ENCODE measurements around the gene SENP1.

Gene SENP1

GRCh38 chr12:48004053-48004941 lies 101.6 kb downstream of the SENP1 start, which contains the start of gene COL2A1:
Gene COL2A1, minus strand, starts transcription at chr12:48004476. Its CDS starts 155 bp downstream, at chr12:48004321.
- peak within 1 kb of the TSS; percentile 25 to 28 for H3K4me3 ChIP-seq (ENCODE audit: low read length in 2 of 2)

GRCh38 chr12:48003226-48004052 lies 102.4 kb downstream of the SENP1 start:
- peaks cover 44 to 53% of the 10 kb centered on the region in 2 donors for H3K27me3 ChIP-seq (ENCODE audit: control insufficient read depth in 2 of 2, insufficient read depth in 2 of 2, low read length in 2 of 2)
- H3K9me3 ChIP-seq (ENCODE audit: control insufficient read depth in 2 of 2, low read length in 2 of 2), result no peaks in the 10 kb centered on the region

More at GRCh38 chr12:48004053-48004941, 101.6 kb downstream of the SENP1 start, which contains the start of gene COL2A1:
- H3K27me3 ChIP-seq (ENCODE audit: control insufficient read depth in 2 of 2, insufficient read depth in 2 of 2, low read length in 2 of 2), result peaks cover 44 to 56% of the 10 kb centered on the region in 2 donors
- H3K27ac ChIP-seq (ENCODE audit: low read depth in 2 of 2, low read length in 2 of 2), result no peak within 1 kb of the TSS
- no peaks in the 10 kb centered on the region for H3K9me3 ChIP-seq (ENCODE audit: control insufficient read depth in 2 of 2, low read length in 2 of 2)
- peaks cover 33 to 37% of the 10 kb centered on the region in 2 donors for H3K4me1 ChIP-seq (ENCODE audit: control insufficient read depth in 2 of 2, insufficient read depth in 2 of 2, low read length in 2 of 2)
- H3K9ac ChIP-seq (ENCODE audit: low read depth in 1 of 2, low read length in 2 of 2), result no peak within 1 kb of the TSS
- H3K36me3 ChIP-seq (ENCODE audit: control insufficient read depth in 2 of 2, insufficient read depth in 2 of 2, low read length in 2 of 2), result no peaks in the 10 kb centered on the region

DNA sequence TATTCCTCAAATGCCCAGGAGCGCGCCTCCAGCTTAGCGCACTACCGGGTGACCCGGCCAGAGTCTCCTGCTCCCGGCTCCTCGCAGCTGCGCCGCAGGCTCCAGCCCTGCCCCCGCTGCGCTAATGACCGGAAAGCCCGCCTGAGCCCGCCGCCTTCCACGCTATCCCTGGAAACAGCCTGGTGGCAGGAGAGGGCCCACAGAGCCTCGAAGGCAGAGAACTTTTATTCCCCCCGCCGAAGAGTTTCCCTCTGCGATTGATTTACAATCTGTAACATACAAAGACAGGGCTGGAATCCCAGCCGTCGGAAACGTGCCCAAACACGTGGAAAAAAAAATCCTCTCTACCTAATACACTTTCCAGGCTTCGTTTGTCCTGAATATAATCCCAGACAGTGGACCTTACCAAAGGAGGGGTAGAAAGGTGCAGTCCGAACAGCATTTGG lies 103.1 kb downstream of the SENP1 start:
- no peaks in the 10 kb centered on the region for H3K36me3 ChIP-seq (ENCODE audit: control insufficient read depth in 2 of 2, insufficient read depth in 2 of 2, low read length in 2 of 2)
- H3K4me1 ChIP-seq (ENCODE audit: control insufficient read depth in 2 of 2, insufficient read depth in 2 of 2, low read length in 2 of 2), result peaks cover 33 to 37% of the 10 kb centered on the region in 2 donors
- H3K9me3 ChIP-seq (ENCODE audit: control insufficient read depth in 2 of 2, low read length in 2 of 2), result no peaks in the 10 kb centered on the region
- peaks cover 44 to 50% of the 10 kb centered on the region in 2 donors for H3K27me3 ChIP-seq (ENCODE audit: control insufficient read depth in 2 of 2, insufficient read depth in 2 of 2, low read length in 2 of 2)
- no peak overlapping the region for H3K27ac ChIP-seq (ENCODE audit: low read depth in 2 of 2, low read length in 2 of 2)
- peak overlapping the region; percentile 11 to 69 for H3K4me3 ChIP-seq (ENCODE audit: low read length in 2 of 2)
- no peak overlapping the region for H3K9ac ChIP-seq (ENCODE audit: low read depth in 1 of 2, low read length in 2 of 2)

More at GRCh38 chr12:48003226-48004052, 102.4 kb downstream of the SENP1 start:
- Histone ChIP-seq H3K4me3 (ENCODE audit: low read length in 2 of 2) (peak overlapping the region; percentile 25 to 38), H3K36me3 (ENCODE audit: control insufficient read depth in 2 of 2, insufficient read depth in 2 of 2, low read length in 2 of 2) (no peaks in the 10 kb centered on the region), H3K9ac (ENCODE audit: low read depth in 1 of 2, low read length in 2 of 2) (no peak overlapping the region), H3K27ac (ENCODE audit: low read depth in 2 of 2, low read length in 2 of 2) (no peak overlapping the region), H3K4me1 (ENCODE audit: control insufficient read depth in 2 of 2, insufficient read depth in 2 of 2, low read length in 2 of 2) (peaks cover 33 to 37% of the 10 kb centered on the region in 2 donors)

DNA sequence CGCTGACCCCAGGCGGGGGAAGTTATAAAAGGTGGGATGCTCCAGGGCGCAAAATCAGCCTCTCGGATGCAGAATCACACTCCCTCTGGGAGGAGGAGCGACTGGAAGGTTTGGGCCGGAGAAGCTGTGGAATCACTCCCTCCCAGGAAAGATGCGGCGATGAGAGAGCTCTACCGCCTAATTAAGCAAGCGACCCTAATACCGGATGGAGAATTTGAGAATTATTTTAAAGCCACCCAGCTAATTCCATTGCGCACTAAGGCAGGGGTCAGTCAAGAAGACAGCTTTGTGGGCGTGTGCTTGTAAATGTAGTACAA lies 103.5 kb downstream of the SENP1 start:
- Histone ChIP-seq H3K27me3 (ENCODE audit: control insufficient read depth in 2 of 2, insufficient read depth in 2 of 2, low read length in 2 of 2) (peaks cover 44 to 50% of the 10 kb centered on the region in 2 donors), H3K9me3 (ENCODE audit: control insufficient read depth in 2 of 2, low read length in 2 of 2) (no peaks in the 10 kb centered on the region), H3K9ac (ENCODE audit: low read depth in 1 of 2, low read length in 2 of 2) (no peak overlapping the region), H3K4me1 (ENCODE audit: control insufficient read depth in 2 of 2, insufficient read depth in 2 of 2, low read length in 2 of 2) (peaks cover 33 to 37% of the 10 kb centered on the region in 2 donors), H3K27ac (ENCODE audit: low read depth in 2 of 2, low read length in 2 of 2) (no peak overlapping the region), H3K36me3 (ENCODE audit: control insufficient read depth in 2 of 2, insufficient read depth in 2 of 2, low read length in 2 of 2) (no peaks in the 10 kb centered on the region), H3K4me3 (ENCODE audit: low read length in 2 of 2) (peak overlapping the region; percentile 56 to 69)

GRCh38 chr12:48001505-48002413 lies 104.1 kb downstream of the SENP1 start:
- H3K27me3 ChIP-seq (ENCODE audit: control insufficient read depth in 2 of 2, insufficient read depth in 2 of 2, low read length in 2 of 2), result peaks cover 44 to 46% of the 10 kb centered on the region in 2 donors
- no peak overlapping the region for H3K27ac ChIP-seq (ENCODE audit: low read depth in 2 of 2, low read length in 2 of 2)
- H3K9ac ChIP-seq (ENCODE audit: low read depth in 1 of 2, low read length in 2 of 2), result no peak overlapping the region
- no peaks in the 10 kb centered on the region for H3K36me3 ChIP-seq (ENCODE audit: control insufficient read depth in 2 of 2, insufficient read depth in 2 of 2, low read length in 2 of 2)
- H3K9me3 ChIP-seq (ENCODE audit: control insufficient read depth in 2 of 2, low read length in 2 of 2), result no peaks in the 10 kb centered on the region
- H3K4me3 ChIP-seq (ENCODE audit: low read length in 2 of 2), result peak overlapping the region; percentile 56 to 69
- H3K4me1 ChIP-seq (ENCODE audit: control insufficient read depth in 2 of 2, insufficient read depth in 2 of 2, low read length in 2 of 2), result peaks cover 33 to 37% of the 10 kb centered on the region in 2 donors

- peak overlapping the region; percentile 56 to 69 for H3K4me3 ChIP-seq (ENCODE audit: low read length in 2 of 2)
- no peak overlapping the region for H3K27ac ChIP-seq (ENCODE audit: low read depth in 2 of 2, low read length in 2 of 2)
- peaks cover 33 to 37% of the 10 kb centered on the region in 2 donors for H3K4me1 ChIP-seq (ENCODE audit: control insufficient read depth in 2 of 2, insufficient read depth in 2 of 2, low read length in 2 of 2)
- H3K36me3 ChIP-seq (ENCODE audit: control insufficient read depth in 2 of 2, insufficient read depth in 2 of 2, low read length in 2 of 2), result no peaks in the 10 kb centered on the region
- H3K9ac ChIP-seq (ENCODE audit: low read depth in 1 of 2, low read length in 2 of 2), result no peak overlapping the region
- no peaks in the 10 kb centered on the region for H3K9me3 ChIP-seq (ENCODE audit: control insufficient read depth in 2 of 2, low read length in 2 of 2)
- peaks cover 42 to 44% of the 10 kb centered on the region in 2 donors for H3K27me3 ChIP-seq (ENCODE audit: control insufficient read depth in 2 of 2, insufficient read depth in 2 of 2, low read length in 2 of 2)
These were observed 104.9 kb downstream of the SENP1 start for GRCh38 chr12:48000878-48001504.

DNA sequence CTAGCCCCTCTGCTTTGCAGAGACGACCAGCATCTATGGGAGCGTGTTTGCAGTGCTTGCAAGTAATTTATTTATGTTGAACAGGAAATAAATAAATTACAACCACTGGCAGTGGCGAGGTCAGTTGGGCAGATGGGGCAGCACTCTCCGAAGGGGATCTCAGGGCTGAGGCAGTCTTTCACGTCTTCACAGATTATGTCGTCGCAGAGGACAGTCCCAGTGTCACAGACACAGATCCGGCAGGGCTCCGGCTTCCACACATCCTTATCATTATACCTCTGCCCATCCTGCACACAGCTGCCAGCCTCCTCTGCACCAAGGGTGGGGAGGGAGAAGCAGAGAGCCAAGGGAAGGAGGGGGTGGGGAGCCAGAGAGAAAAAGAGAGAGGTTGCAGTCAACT lies 106.1 kb downstream of the SENP1 start:
- peaks cover 31 to 34% of the 10 kb centered on the region in 2 donors for H3K4me1 ChIP-seq (ENCODE audit: control insufficient read depth in 2 of 2, insufficient read depth in 2 of 2, low read length in 2 of 2)
- peaks cover 30 to 32% of the 10 kb centered on the region in 2 donors for H3K27me3 ChIP-seq (ENCODE audit: control insufficient read depth in 2 of 2, insufficient read depth in 2 of 2, low read length in 2 of 2)
- no peaks in the 10 kb centered on the region for H3K36me3 ChIP-seq (ENCODE audit: control insufficient read depth in 2 of 2, insufficient read depth in 2 of 2, low read length in 2 of 2)
- no peaks in the 10 kb centered on the region for H3K9me3 ChIP-seq (ENCODE audit: control insufficient read depth in 2 of 2, low read length in 2 of 2)
- H3K27ac ChIP-seq (ENCODE audit: low read depth in 2 of 2, low read length in 2 of 2), result no peak overlapping the region
- H3K9ac ChIP-seq (ENCODE audit: low read depth in 1 of 2, low read length in 2 of 2), result no peak overlapping the region
- H3K4me3 ChIP-seq (ENCODE audit: low read length in 2 of 2), result no peak overlapping the region

DNA sequence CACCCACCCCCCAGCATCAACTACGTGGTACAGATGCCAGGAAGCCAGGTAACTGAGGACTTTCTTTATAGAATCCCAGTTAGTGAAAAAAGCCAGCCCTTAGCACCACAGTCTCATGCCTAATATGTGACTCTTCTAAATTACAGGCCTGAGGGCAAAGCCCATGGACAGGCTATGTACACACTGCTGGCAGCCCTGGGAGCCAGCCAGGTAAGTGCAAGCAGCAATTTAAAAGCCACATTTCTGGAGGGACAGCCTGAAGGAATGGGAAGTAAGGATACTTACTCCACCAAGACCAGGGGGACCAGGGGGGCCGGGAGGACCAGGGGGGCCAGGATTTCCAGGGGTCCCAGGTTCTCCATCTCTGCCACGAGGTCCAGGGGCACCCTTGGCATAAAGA lies 108.6 kb downstream of the SENP1 start:
- H3K36me3 ChIP-seq (ENCODE audit: control insufficient read depth in 2 of 2, insufficient read depth in 2 of 2, low read length in 2 of 2), result no peaks in the 10 kb centered on the region
- H3K4me1 ChIP-seq (ENCODE audit: control insufficient read depth in 2 of 2, insufficient read depth in 2 of 2, low read length in 2 of 2), result peaks cover 11 to 13% of the 10 kb centered on the region in 2 donors
- H3K4me3 ChIP-seq (ENCODE audit: low read length in 2 of 2), result no peak overlapping the region
- no peaks in the 10 kb centered on the region for H3K9me3 ChIP-seq (ENCODE audit: control insufficient read depth in 2 of 2, low read length in 2 of 2)
- peaks cover 8 to 12% of the 10 kb centered on the region in 2 donors for H3K27me3 ChIP-seq (ENCODE audit: control insufficient read depth in 2 of 2, insufficient read depth in 2 of 2, low read length in 2 of 2)
- no peak overlapping the region for H3K9ac ChIP-seq (ENCODE audit: low read depth in 1 of 2, low read length in 2 of 2)
- no peak overlapping the region for H3K27ac ChIP-seq (ENCODE audit: low read depth in 2 of 2, low read length in 2 of 2)

DNA sequence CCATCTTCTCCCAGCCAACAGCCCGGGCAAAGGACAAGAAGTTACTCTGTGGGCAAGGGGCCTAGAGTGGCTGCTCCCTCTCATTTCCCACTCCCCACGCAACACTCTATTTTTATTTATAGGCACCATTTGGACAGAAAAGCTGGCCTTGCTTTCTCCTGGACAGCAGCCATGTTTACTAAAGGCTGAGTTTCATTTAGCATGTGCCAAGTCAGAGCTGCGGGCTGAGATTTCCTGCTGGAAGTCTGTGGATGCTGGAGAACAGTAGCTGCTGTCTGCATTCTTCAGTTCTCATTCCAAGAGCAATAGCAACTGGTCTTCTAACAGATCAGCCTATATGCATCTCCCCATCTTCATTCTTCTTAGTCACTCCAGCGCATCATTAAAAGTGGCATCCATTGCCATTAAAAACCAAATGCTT lies 109.9 kb downstream of the SENP1 start:
- Histone ChIP-seq H3K27me3 (ENCODE audit: control insufficient read depth in 2 of 2, insufficient read depth in 2 of 2, low read length in 2 of 2) (peaks cover 0 to 4% of the 10 kb centered on the region in 2 donors), H3K27ac (ENCODE audit: low read depth in 2 of 2, low read length in 2 of 2) (no peak overlapping the region), H3K36me3 (ENCODE audit: control insufficient read depth in 2 of 2, insufficient read depth in 2 of 2, low read length in 2 of 2) (no peaks in the 10 kb centered on the region), H3K9ac (ENCODE audit: low read depth in 1 of 2, low read length in 2 of 2) (no peak overlapping the region), H3K4me1 (ENCODE audit: control insufficient read depth in 2 of 2, insufficient read depth in 2 of 2, low read length in 2 of 2) (peaks cover 0 to 4% of the 10 kb centered on the region in 2 donors), H3K4me3 (ENCODE audit: low read length in 2 of 2) (no peak overlapping the region), H3K9me3 (ENCODE audit: control insufficient read depth in 2 of 2, low read length in 2 of 2) (no peaks in the 10 kb centered on the region)

Data from mucosa of rectum (tissue), 2 donors.